Astrocyte of the spinal cord (primary cell): Measurements from ENCODE around the gene AIRE.

Source experiments
- DNase-seq: peaks from one replicate; pipeline ENCODE4 v3.0.0; 2011; ENCODE audit warnings: low read depth, low spot score
- H3K4me3 ChIP-seq: 2 replicates; pipeline ENCODE4 v1.5.1; 2011; ENCODE audit warnings: low read depth, mild to moderate bottlenecking, low read length, moderate library complexity
- in situ Hi-C: cut with HindIII; loops from 2 replicates; pipeline ENCODE4 v1.10.0; 2017; ENCODE audit warnings: low sequenced_read_pairs
- TF ChIP-seq, protein P1 (sequence below): IDR thresholded peaks from 2 replicates; pipeline ENCODE4 v1.5.1; 2012; ENCODE audit warnings: low read depth, mild to moderate bottlenecking, low read length, inconsistent platforms

AIRE gene

DNA sequence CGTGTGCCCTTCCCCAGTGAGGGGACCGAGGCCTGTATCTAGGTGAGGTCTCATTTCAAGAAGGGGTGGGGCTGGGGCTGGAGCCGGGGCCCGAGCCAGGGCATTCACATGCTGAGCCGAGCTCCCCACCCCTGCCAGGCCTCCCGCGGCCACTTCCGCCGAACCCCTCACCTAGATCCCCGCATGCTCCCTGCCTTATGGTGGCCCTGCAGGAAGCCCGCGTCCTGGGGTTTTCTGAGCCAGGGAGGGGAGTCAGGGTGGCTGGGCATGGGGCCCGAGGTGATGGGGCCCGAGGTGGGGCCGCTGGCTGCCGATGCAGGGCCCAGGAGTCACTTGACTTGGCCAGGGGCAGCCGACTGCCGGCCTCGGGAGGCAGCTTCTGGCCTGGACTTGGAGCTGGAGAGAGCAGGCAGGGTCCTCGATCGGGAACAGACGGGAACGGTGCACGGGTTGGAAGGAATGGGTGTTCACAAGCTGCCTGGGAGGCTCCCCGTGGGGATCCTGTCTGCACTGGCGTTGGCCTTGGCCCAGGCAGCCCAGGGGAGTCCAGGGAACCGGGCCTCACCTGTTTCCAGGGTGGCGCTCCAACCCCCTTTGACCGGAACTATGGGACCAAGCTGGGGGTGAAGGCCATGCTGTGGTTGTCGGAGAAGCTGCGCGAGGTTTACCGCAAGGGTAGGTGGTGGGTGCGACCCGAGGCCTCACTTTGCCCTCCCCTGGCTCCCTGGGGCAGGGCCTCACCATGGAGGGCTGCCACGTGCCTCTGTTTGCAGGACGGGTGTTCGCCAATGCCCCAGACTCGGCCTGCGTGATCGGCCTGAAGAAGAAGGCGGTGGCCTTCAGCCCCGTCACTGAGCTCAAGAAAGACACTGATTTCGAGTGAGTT lies 40.0 kb downstream of the AIRE start:
- H3K4me3 ChIP-seq = no peak overlapping the region
- in situ Hi-C loops = no loop called here
- TF ChIP-seq, protein P1, sequence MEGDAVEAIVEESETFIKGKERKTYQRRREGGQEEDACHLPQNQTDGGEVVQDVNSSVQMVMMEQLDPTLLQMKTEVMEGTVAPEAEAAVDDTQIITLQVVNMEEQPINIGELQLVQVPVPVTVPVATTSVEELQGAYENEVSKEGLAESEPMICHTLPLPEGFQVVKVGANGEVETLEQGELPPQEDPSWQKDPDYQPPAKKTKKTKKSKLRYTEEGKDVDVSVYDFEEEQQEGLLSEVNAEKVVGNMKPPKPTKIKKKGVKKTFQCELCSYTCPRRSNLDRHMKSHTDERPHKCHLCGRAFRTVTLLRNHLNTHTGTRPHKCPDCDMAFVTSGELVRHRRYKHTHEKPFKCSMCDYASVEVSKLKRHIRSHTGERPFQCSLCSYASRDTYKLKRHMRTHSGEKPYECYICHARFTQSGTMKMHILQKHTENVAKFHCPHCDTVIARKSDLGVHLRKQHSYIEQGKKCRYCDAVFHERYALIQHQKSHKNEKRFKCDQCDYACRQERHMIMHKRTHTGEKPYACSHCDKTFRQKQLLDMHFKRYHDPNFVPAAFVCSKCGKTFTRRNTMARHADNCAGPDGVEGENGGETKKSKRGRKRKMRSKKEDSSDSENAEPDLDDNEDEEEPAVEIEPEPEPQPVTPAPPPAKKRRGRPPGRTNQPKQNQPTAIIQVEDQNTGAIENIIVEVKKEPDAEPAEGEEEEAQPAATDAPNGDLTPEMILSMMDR = no peak
- no peak for DNase-seq

DNA sequence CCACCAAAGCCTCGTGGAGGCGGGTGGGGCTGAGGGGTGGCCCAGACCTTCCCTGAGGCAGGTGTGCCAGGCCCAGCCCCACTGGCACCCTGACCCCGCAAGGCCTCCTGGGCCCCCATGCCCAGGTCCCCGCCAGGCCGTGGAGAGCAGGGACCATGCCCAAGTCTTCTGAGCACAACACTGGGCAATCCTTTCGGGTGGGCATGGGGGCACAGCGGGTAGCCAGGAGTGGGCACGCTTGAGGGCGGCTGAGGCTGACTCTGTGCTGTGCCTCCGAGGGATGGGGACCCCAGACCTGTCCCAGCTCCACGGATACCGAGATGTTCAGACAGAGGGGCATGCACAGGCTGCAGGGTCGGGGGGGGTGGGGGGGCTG lies 40.6 kb downstream of the AIRE start:
- DNase-seq = no peak
- no peak overlapping the region for H3K4me3 ChIP-seq
- in situ Hi-C loops = no loop called here
- TF ChIP-seq, protein P1 = no peak

DNA sequence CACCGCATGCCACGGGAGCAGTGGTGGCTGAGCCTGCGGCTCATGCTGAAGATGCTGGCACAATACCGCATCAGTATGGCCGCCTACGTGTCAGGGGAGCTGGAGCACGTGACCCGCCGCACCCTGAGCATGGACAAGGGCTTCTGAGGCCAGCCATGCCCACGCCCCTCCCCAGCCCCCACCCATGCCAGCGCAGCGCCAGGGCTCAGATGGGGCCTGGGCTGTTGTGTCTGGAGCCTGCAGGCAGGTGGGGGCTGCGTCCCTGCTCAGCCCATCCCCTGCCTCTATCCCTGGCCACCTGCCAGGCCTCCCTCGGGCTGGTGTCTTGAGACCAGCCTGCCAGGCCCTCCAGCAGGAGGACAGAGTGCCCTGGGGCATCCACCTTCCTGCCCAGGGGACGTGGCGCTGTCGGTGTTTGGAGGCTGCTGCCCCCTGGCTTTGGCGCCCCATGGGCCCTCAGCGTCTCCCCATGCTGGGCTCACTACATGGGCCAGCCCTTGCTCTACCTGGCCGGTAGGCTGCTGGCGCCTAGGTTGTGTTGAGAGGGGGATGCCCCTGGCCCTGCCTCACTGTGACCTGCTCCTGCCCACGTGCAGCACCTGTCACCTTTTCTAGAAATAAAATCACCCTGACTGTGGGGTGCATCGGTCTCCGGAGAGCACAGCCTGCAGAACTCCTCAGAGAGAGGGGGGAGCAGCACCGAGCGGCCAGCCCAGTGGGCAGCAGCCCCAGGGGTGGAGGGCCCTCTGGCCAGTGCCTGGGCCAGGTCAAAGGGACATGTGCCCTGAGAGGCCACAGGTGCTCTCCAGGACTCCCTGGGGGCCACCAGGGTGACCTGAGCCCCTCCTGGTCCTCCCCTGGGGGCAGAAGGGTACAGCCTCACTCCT lies 41.3 kb downstream of the AIRE start:
- in situ Hi-C loops = no loop called here
- TF ChIP-seq, protein P1 = no peak
- H3K4me3 ChIP-seq = no peak overlapping the region
- no peak for DNase-seq

DNA sequence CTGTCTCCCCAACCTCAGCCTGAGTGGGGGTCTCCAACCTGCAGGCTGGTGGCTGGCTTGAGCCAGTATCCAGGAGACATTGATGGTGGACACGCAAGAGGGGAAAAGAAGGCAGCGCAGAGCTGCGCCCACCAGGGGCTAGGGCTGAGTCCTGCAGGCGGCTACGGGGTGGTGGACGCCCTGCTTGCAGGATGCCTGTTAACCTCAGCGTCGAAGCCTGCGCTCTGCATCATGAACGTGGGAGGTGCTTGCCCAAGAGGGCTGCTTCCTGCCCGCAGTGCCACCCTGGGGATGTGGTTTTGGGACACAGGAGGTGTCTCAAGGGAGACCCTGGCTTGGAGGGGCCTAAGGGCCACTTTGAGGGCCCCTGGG lies 41.9 kb downstream of the AIRE start:
- H3K4me3 ChIP-seq = no peak overlapping the region
- in situ Hi-C loops = no loop called here
- TF ChIP-seq, protein P1 = no peak
- DNase-seq = no peak

DNA sequence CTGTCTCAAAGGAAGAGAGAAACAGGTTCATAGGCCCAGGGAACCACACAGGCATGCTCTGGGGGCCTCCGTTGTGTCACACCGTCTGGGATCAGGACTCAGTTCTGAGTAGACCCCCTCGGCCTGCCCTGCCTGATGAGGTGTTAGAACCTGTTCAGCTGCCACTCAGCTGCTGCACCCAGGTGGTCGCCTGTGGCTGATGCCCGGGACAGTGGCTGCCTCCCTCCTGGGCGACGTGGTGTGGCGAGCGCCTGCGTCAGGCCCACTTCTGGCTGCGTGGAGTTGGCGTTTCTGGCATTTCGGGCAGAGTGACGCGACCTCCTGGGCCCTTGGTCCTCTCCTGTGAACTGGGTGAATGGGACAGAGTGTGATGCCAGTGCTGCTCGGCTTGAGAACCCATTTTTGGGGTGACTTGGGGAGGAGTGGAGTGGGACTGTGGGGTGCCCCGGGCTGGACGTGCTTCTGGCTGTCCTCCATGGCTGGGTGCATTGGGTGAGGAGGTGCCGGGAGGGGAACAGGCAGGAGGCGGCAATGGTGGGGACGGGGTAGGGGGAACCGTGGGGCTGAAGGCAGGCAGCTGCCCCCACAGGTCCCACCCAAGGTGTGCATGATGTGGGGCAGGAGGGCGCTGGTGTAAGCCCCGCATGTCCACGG lies 42.7 kb downstream of the AIRE start:
- TF ChIP-seq, protein P1 = no peak
- no peak for DNase-seq
- H3K4me3 ChIP-seq = no peak overlapping the region
- in situ Hi-C loops = no loop called here
